Right lobe of liver (tissue), 4 donors: ENCODE measurements around the gene TMUB2.

Experiments used
- CTCF ChIP-seq, 4 donors: fragments of 200-600 bp in 3 of 4; fragments of 450-650 bp in 1 of 4; IDR thresholded peaks; one replicate each; pipeline versions ENCODE4 v1.5.1 to v1.8.0; 2016 to 2022; ENCODE audit warnings: antibody characterized with exemption in 4 of 4, mild to moderate bottlenecking in 2 of 4
- POLR2A ChIP-seq: fragments of 450-650 bp; IDR thresholded peaks from one replicate; pipeline ENCODE4 v1.6.1; 2017; ENCODE audit warnings: antibody characterized with exemption, mild to moderate bottlenecking
- donor health status: DM: no; HTN: no; CAD: no.
- donor health status: DM: no; HTN: no; CAD: no.
- donor health status: DM: no; HTN: yes; CAD: no.

GRCh38 chr17:44178133-44178532 is 8.6 kb upstream of the TMUB2 start:
- TF ChIP-seq CTCF (IDR thresholded peaks at IDR 0.05) (no peak), POLR2A (no peak)
